Progenitor cell of endocrine pancreas (in vitro differentiated cells): ENCODE data around the gene TMEM236. TPM values are rescaled to one million over a fixed set of nuclear protein-coding genes. Genes with fewer than 3 reads are reported as not detected.

Experiments
- DNase-seq: peaks from one replicate; pipeline ENCODE4 v3.0.0; 2021; ENCODE audit warnings: low spot score; ENCODE audit not compliant: unreplicated experiment
- H3K27ac Mint-ChIP-seq: 2 replicates; pipeline ENCODE4 v1.8.0; 2021; ENCODE audit warnings: mild to moderate bottlenecking, moderate library complexity, mixed read lengths
- H3K27me3 Mint-ChIP-seq: 2 replicates; pipeline ENCODE4 v1.8.0; 2021; ENCODE audit warnings: mixed read lengths
- H3K36me3 Mint-ChIP-seq: 2 replicates; pipeline ENCODE4 v1.8.0; 2022; ENCODE audit warnings: mixed read lengths; ENCODE audit not compliant: insufficient read depth
- H3K4me1 Mint-ChIP-seq: 2 replicates; pipeline ENCODE4 v1.8.0; 2021; ENCODE audit warnings: low read depth, mixed read lengths
- H3K4me3 Mint-ChIP-seq: 2 replicates; pipeline ENCODE4 v1.8.0; 2021; ENCODE audit warnings: low read depth, mild to moderate bottlenecking, moderate library complexity, mixed read lengths
- H3K9me3 Mint-ChIP-seq: 2 replicates; pipeline ENCODE4 v1.8.0; 2021; ENCODE audit warnings: low read depth, mixed read lengths
- long read RNA-seq: library from polyadenylated mRNA; unstranded; transcript quantifications from one replicate; pipeline ENCODE4 v2.0.0, GENCODE V29; 2020
- total RNA-seq: library from RNA; stranded (reverse); gene quantifications from 2 replicates; pipeline ENCODE4 v1.2.1, GENCODE V29; 2021
- TF ChIP-seq, protein P1 (sequence below): fragments of 200-600 bp; sonication (generic); IDR thresholded peaks from one replicate; pipeline ENCODE4 v1.5.0; 2021; ENCODE audit warnings: antibody characterized with exemption, mild to moderate bottlenecking; ENCODE audit not compliant: unreplicated experiment

Gene TMEM236, protein sequence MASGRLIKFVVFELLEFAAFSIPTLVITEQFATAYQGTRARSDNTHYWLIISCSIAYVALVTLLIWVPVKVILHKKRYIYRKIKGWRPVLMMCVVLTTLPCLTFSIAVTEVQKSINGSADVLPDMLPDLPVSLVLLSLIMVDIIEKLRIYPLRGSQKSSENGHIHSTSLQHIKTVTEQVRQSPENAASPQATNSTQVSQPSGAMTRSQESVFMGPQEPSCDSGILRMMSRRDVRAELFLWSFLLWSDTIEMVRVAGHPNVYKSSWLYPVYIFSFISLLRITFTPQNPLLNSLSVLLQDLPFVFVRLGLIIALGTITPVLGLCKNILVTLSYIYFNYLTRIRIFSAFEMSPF
- 0.07 TPM in 2 replicates for total RNA-seq
- long read RNA-seq: 0 reads

DNA sequence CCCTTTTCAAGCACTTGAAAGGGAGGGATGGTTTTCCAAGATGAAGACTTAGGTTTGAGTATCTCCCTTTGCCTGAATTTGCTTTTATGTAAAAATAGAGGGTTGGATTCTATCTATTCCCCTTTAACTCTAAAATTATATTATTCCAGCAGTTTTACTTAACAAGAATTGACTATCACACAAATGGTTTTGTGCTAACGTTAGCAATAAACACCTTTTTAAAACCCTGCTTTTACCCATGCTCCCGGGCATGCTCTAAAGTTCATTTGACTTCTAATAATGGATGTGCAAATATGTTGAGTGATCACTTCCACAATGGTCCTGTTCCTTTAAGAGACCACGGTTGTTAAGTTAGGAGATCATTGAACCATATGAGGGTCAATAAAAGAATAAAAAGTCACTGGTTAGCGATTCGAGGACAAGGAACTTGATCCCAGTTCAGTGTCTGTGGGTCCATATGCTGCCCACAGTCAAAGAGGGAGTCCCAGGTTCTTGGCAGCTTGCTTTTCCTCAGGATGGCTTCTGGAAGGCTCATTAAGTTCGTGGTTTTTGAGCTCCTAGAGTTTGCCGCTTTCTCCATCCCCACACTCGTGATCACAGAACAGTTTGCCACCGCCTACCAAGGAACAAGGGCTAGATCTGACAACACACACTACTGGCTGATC, at the start of gene TMEM236:
TSS of gene TMEM236 (plus strand) at position 421 of the 665 bp plus-strand sequence. CDS start at position 516, 95 bp downstream.
- Mint-ChIP-seq H3K9me3 (no peaks in the 10 kb centered on the region), H3K27me3 (peaks cover 3% of the 10 kb centered on the region), H3K27ac (no peak within 1 kb of the TSS), H3K36me3 (no peaks in the 10 kb centered on the region), H3K4me1 (peaks cover 3% of the 10 kb centered on the region), H3K4me3 (no peak within 1 kb of the TSS)
- DNase-seq: no peak
- TF ChIP-seq, protein P1, sequence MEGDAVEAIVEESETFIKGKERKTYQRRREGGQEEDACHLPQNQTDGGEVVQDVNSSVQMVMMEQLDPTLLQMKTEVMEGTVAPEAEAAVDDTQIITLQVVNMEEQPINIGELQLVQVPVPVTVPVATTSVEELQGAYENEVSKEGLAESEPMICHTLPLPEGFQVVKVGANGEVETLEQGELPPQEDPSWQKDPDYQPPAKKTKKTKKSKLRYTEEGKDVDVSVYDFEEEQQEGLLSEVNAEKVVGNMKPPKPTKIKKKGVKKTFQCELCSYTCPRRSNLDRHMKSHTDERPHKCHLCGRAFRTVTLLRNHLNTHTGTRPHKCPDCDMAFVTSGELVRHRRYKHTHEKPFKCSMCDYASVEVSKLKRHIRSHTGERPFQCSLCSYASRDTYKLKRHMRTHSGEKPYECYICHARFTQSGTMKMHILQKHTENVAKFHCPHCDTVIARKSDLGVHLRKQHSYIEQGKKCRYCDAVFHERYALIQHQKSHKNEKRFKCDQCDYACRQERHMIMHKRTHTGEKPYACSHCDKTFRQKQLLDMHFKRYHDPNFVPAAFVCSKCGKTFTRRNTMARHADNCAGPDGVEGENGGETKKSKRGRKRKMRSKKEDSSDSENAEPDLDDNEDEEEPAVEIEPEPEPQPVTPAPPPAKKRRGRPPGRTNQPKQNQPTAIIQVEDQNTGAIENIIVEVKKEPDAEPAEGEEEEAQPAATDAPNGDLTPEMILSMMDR: no peak

DNA sequence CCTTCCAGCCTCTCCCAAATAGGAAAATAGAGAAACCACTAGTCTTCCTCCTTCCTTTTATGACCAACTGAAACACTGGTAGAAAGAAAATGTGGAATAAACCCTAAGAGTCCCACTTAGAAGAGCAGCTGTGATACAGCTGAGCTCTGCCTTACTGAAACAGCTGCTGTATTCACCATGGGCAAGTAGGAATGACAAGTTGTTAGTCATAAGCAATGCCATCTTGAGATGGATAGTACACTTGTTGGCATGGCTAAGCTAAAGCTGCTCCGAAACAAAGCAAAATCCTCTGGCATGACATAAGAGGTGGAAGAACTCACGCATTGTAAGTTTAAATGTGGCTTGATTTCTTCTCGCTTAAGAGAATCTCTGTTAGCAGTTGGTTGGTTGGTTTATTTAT, 48.3 kb upstream of the TMEM236 start:
- Mint-ChIP-seq H3K4me3 (no peak overlapping the region), H3K4me1 (no peaks in the 10 kb centered on the region), H3K27ac (no peak overlapping the region), H3K36me3 (peaks cover 12% of the 10 kb centered on the region), H3K27me3 (no peaks in the 10 kb centered on the region), H3K9me3 (no peaks in the 10 kb centered on the region)
- TF ChIP-seq, protein P1: no peak
- DNase-seq: no peak

DNA sequence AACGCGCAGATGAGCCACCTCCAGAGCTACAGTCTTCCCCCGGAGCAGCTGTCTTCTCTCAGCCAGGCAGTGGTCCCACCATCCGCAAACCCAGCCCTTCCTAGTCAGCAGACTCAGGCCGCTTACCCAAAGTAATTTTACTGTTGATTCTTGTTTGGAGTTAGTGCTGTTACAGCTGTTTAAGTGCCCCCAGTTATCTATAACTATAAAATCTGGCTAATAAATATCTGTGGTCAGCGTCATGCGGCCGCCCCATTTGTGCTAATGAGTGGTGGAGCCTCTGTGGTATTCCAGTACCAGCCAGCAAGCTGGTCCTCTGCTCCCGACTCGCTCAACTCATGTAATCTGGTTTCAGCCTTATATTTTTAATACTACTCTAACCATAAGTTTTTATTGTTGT, 43.2 kb upstream of the TMEM236 start:
- no peaks in the 10 kb centered on the region for H3K9me3 Mint-ChIP-seq
- TF ChIP-seq, protein P1: no peak
- no peak overlapping the region for H3K4me3 Mint-ChIP-seq
- H3K27ac Mint-ChIP-seq: no peak overlapping the region
- DNase-seq: no peak
- H3K36me3 Mint-ChIP-seq: peaks cover 19% of the 10 kb centered on the region
- H3K27me3 Mint-ChIP-seq: no peaks in the 10 kb centered on the region
- H3K4me1 Mint-ChIP-seq: no peaks in the 10 kb centered on the region

DNA sequence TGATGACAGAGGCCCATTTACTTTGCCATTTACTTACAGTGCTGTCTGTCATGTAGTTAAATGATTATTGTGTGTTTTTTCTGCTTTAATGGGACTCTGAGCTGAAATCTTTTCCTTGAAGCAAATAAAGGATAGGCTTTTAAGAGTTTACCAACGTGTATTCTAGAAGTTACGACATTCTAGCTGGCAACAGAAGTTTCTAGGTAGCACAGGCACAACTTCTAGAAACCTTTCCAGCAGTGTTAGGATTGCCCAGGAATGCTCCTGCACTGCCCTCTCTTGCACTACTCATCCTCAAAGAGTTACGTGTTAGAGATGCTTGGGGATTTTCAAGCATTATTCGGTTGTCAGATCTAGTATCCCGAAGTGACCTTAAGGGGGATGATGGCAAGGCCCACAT, 42.5 kb upstream of the TMEM236 start:
- Mint-ChIP-seq H3K9me3 (no peaks in the 10 kb centered on the region), H3K4me3 (no peak overlapping the region), H3K36me3 (peaks cover 20% of the 10 kb centered on the region), H3K4me1 (no peaks in the 10 kb centered on the region), H3K27me3 (no peaks in the 10 kb centered on the region), H3K27ac (no peak overlapping the region)
- TF ChIP-seq, protein P1: no peak
- DNase-seq: no peak

DNA sequence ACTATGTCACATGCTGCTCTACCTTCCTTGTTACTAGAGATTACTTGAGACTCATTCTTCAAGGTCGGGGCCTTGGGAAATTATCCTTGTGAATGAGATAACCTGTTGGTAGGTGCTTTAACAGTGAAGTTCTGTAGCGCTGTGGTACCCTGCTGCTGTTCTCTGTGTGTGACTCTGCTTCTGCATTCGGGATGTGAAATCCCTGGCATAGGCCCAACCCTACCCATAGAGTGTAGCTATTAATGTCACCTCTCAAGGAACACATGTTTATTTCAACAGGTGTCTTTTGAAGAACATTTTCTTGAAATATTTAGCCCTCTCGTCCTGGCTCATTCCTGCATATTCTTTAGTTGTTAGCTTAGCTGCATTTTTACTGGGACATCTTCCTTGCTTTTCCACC, 41.8 kb upstream of the TMEM236 start:
- Mint-ChIP-seq H3K27ac (no peak overlapping the region), H3K9me3 (no peaks in the 10 kb centered on the region), H3K27me3 (no peaks in the 10 kb centered on the region), H3K4me3 (no peak overlapping the region), H3K4me1 (no peaks in the 10 kb centered on the region), H3K36me3 (peaks cover 22% of the 10 kb centered on the region)
- TF ChIP-seq, protein P1: no peak
- DNase-seq: no peak
